IPS-NIHi7 (cell line): ENCODE measurements around the gene SLC25A12.
"Not testable (repeated sequence)": the region's sequence is repeated elsewhere in the genome, so short reads cannot be mapped to it uniquely, and the experiment has no call there.

ENCODE experiments used
- DNase-seq: peaks from one replicate; pipeline ENCODE4 v3.0.0; 2012; ENCODE audit warnings: mixed read lengths; ENCODE audit errors: extremely low spot score

The SLC25A12 gene

GRCh38 chr2:171792157-171792556 is 101.9 kb downstream of the SLC25A12 start:
- DNase-seq, result no peak

GRCh38 chr2:171791361-171791760 is 102.7 kb downstream of the SLC25A12 start:
- DNase-seq, result no peak

GRCh38 chr2:171789956-171790355 is 104.1 kb downstream of the SLC25A12 start:
- no peak for DNase-seq

GRCh38 chr2:171788316-171788993 is 105.6 kb downstream of the SLC25A12 start:
- DNase-seq, result no peak

- no peak for DNase-seq
These were observed 106.5 kb downstream of the SLC25A12 start for GRCh38 chr2:171787333-171788072.

GRCh38 chr2:171785450-171785849 is 108.6 kb downstream of the SLC25A12 start:
- no peak for DNase-seq

GRCh38 chr2:171778515-171778914 is 115.5 kb downstream of the SLC25A12 start:
- DNase-seq, result no peak

GRCh38 chr2:171774581-171774980 is 119.5 kb downstream of the SLC25A12 start:
- not testable (repeated sequence) for DNase-seq

GRCh38 chr2:171772373-171772772 is 121.7 kb downstream of the SLC25A12 start:
- no peak for DNase-seq

GRCh38 chr2:171771463-171771862 is 122.6 kb downstream of the SLC25A12 start:
- DNase-seq, result no peak

- no peak for DNase-seq
These were observed 130.4 kb downstream of the SLC25A12 start for GRCh38 chr2:171763602-171764001.

- DNase-seq, result peak; percentile 14
These were observed 131.0 kb downstream of the SLC25A12 start for GRCh38 chr2:171762879-171763573.

GRCh38 chr2:171761176-171761575 is 132.9 kb downstream of the SLC25A12 start:
- DNase-seq, result not testable (repeated sequence)

GRCh38 chr2:171758762-171759161 is 135.3 kb downstream of the SLC25A12 start:
- not testable (repeated sequence) for DNase-seq

- no peak for DNase-seq
These were observed 139.6 kb downstream of the SLC25A12 start for GRCh38 chr2:171754254-171754939.

GRCh38 chr2:171747371-171747770 is 146.7 kb downstream of the SLC25A12 start:
- DNase-seq, result no peak

- no peak for DNase-seq
These were observed 148.2 kb downstream of the SLC25A12 start for GRCh38 chr2:171745806-171746205.

- no peak for DNase-seq
These were observed 148.9 kb downstream of the SLC25A12 start for GRCh38 chr2:171745141-171745540.

- no peak for DNase-seq
These were observed 151.3 kb downstream of the SLC25A12 start for GRCh38 chr2:171742760-171743159.

- no peak for DNase-seq
These were observed 152.9 kb downstream of the SLC25A12 start for GRCh38 chr2:171741189-171741588.

- DNase-seq, result no peak
These were observed 157.9 kb downstream of the SLC25A12 start for GRCh38 chr2:171735991-171736710.
